ENCODE measurements around the gene HEPACAM2. TPM values are rescaled to one million over a fixed set of nuclear protein-coding genes. Genes with fewer than 3 reads are reported as not detected.

HEPACAM2 gene
- total and polyA plus RNA-seq, 2 of the 8 experiments (the other 6 are each of a cell fraction or from before 2014, with no cell fraction given) = not detected

DNA sequence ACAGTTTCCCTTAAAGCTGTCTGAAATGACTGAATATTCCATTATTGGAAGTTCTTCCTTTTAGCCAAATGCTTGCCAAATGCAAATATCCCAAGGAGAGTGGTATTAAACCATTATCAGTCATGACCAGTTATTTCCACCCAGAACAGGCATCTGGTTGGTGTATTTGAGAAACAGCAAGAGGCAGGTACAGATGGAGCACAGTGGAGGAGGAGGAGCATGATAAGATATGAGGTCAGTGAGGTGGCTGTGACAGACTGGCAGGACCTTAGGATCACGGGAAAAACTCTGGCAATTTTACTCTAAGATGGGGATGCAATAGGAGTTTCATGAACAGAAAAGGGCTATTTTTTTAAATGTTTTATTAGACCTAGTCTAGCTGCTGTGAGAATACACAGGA is 6.4 kb downstream of the HEPACAM2 start:
- DNase-seq (ENCODE audit: low read depth in 1 of 2, low spot score in 2 of 2) = no peak
- H3K4ac ChIP-seq (replicated peaks; ENCODE audit: insufficient read length, low read depth, low read length) = no peak overlapping the region
- TF ChIP-seq PHF8 (conservative IDR thresholded peaks at IDR 0.05; ENCODE audit: low read depth, low read length) = no peak
- TF ChIP-seq MAFK (IDR thresholded peaks at IDR 0.05; ENCODE audit: low read depth, low read length) = no peak
- TF ChIP-seq CHD1 (IDR thresholded peaks at IDR 0.05; ENCODE audit: low read depth, low read length) = no peak
- no peak for TF ChIP-seq CHD2 (IDR thresholded peaks at IDR 0.05; ENCODE audit: low read length)
- TF ChIP-seq, protein P1, sequence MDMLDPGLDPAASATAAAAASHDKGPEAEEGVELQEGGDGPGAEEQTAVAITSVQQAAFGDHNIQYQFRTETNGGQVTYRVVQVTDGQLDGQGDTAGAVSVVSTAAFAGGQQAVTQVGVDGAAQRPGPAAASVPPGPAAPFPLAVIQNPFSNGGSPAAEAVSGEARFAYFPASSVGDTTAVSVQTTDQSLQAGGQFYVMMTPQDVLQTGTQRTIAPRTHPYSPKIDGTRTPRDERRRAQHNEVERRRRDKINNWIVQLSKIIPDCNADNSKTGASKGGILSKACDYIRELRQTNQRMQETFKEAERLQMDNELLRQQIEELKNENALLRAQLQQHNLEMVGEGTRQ (IDR thresholded peaks at IDR 0.05; ENCODE audit: low read length) = no peak
- TF ChIP-seq TCF12 (IDR thresholded peaks at IDR 0.05; ENCODE audit: low read depth, low read length) = no peak
- TF ChIP-seq RXRA (IDR thresholded peaks at IDR 0.05; ENCODE audit: insufficient read depth, low read depth, low read length) = no peak
- no peak for TF ChIP-seq HDAC6 (IDR thresholded peaks at IDR 0.05; ENCODE audit: low read depth, low read length)
- TF ChIP-seq BACH1 (IDR thresholded peaks at IDR 0.05; ENCODE audit: low read length) = no peak
- no peak for TF ChIP-seq CBX5 (IDR thresholded peaks at IDR 0.05; ENCODE audit: low read depth, low read length)
- no peak for TF ChIP-seq SUZ12 (IDR thresholded peaks at IDR 0.05; ENCODE audit: low read length)
- no peak for TF ChIP-seq EGR1 (IDR thresholded peaks at IDR 0.05; ENCODE audit: borderline replicate concordance, low read depth, low read length)
- H2BK20ac ChIP-seq (ENCODE audit: low read length) = no peak overlapping the region
- no peaks in the 10 kb centered on the region for H3K9me3 ChIP-seq (ENCODE audit: insufficient read depth in 2 of 2, low read depth in 1 of 2, low read length in 1 of 2)
- H2BK120ac ChIP-seq (replicated peaks; ENCODE audit: low read depth, low read length) = no peak overlapping the region
- no peak overlapping the region for H3K18ac ChIP-seq (ENCODE audit: extremely low read depth, low read length)
- H3K27ac ChIP-seq (ENCODE audit: low read depth, low read length) = no peak overlapping the region
- no peaks in the 10 kb centered on the region for H4K20me1 ChIP-seq (replicated peaks in 1 of 2; ENCODE audit: control insufficient read depth in 1 of 2, insufficient read depth in 2 of 2, low read length in 2 of 2)
- H4K8ac ChIP-seq (ENCODE audit: extremely low read depth, insufficient read depth, low read length) = no peak overlapping the region
- no peak overlapping the region for H4K91ac ChIP-seq (replicated peaks; ENCODE audit: insufficient read length, low read length)
- no peak overlapping the region for H2BK12ac ChIP-seq (ENCODE audit: low read depth, low read length)
- no peak overlapping the region for H3K9ac ChIP-seq (replicated peaks in 1 of 4; ENCODE audit: extremely low read depth in 1 of 4, low read depth in 3 of 4, low read length in 3 of 4)
- ChIA-PET POLR2A (ENCODE audit: partially characterized antibody) (no interaction called here), CTCF (ENCODE audit: partially characterized antibody) (interaction anchor here (1.2 kb wide), 1 partner anchor 9 kb away, joined by 4 read pairs; no protein-coding TSS in a partner anchor)
- no peak overlapping the region for H3K56ac ChIP-seq (replicated peaks; ENCODE audit: insufficient read length, low read depth, low read length)
- no peaks in the 10 kb centered on the region for H3K36me3 ChIP-seq (ENCODE audit: control insufficient read depth in 2 of 4, insufficient read depth in 4 of 4, low read length in 3 of 4)
- 78% methylated on average over 1 of the region's 1 CpG; no CpG with 5 or more reads in 1 of the 2 experiments for WGBS, 2 experiments (ENCODE audit: extremely low coverage in 1 of 2, insufficient coverage in 1 of 2, insufficient read length in 1 of 2, insufficient replicate concordance in 2 of 2, low coverage in 1 of 2, low lambda C conversion rate in 2 of 2, missing lambda C conversion rate in 1 of 2)
- H3K4me1 ChIP-seq (replicated peaks in 1 of 4; ENCODE audit: control insufficient read depth in 3 of 4, insufficient read depth in 4 of 4, low read length in 3 of 4) = no peaks in the 10 kb centered on the region
- H3K4me2 ChIP-seq (ENCODE audit: insufficient read depth in 1 of 2, low read depth in 2 of 2, low read length in 2 of 2) = no peak overlapping the region
- H4K5ac ChIP-seq (ENCODE audit: insufficient read length, low read depth, low read length) = no peak overlapping the region
- H2BK15ac ChIP-seq (ENCODE audit: low read length) = no peak overlapping the region
- H3K27me3 ChIP-seq (replicated peaks in 1 of 4; ENCODE audit: control insufficient read depth in 3 of 4, extremely low read depth in 1 of 4, insufficient read depth in 3 of 4, low read length in 3 of 4) = no peaks in the 10 kb centered on the region
- H2AK5ac ChIP-seq (ENCODE audit: low read depth, low read length) = no peak overlapping the region
- no peak overlapping the region for H3K14ac ChIP-seq (ENCODE audit: insufficient read length)
- FAIRE-seq = no peak
- H3K79me2 ChIP-seq (ENCODE audit: control insufficient read depth in 1 of 2, insufficient read depth in 2 of 2, low read length in 2 of 2) = no peaks in the 10 kb centered on the region
- no peaks in the 10 kb centered on the region for H3K79me1 ChIP-seq (ENCODE audit: low read depth, low read length)
- H2AFZ ChIP-seq (ENCODE audit: low read length) = no peak overlapping the region
- no peak overlapping the region for H3K4me3 ChIP-seq (ENCODE audit: extremely low read depth in 1 of 4, insufficient read depth in 2 of 4, low read depth in 3 of 4, low read length in 4 of 4)
- no peaks in the 10 kb centered on the region for H3K23me2 ChIP-seq (ENCODE audit: low read depth, low read length)
- no peak overlapping the region for H3K23ac ChIP-seq (ENCODE audit: insufficient read length)
- H2BK5ac ChIP-seq (ENCODE audit: low read depth, low read length) = no peak overlapping the region
